Medulla oblongata (tissue), 1 donor: ENCODE measurements around the gene PDE3B.
"Not testable (repeated sequence)": the region's sequence is repeated elsewhere in the genome, so short reads cannot be mapped to it uniquely, and the experiment has no call there.

Source experiments
- DNase-seq: peaks from one replicate; pipeline ENCODE4 v3.0.0-alpha.2; 2015; ENCODE audit errors: extremely low spot score

PDE3B gene

DNA sequence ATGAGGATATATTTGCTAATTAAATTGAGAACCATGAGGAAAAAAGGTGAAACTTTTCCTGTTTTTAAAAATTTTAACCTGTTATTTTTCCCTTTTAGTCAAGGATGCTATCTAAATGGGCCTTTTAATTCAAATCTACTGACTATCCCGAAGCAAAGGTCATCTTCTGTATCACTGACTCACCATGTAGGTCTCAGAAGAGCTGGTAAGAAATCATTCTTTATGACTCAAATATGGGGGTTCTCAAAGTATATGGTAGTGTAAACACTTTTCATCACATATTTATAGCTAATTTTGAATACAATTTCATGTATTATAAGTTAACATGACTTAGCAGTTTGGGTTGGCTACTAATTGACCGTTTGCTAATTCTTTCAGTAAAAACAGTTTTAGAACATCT lies 160.2 kb downstream of the PDE3B start:
- no peak for DNase-seq

- no peak for DNase-seq
These were observed 165.9 kb downstream of the PDE3B start for GRCh38 chr11:14809466-14809865.

DNA sequence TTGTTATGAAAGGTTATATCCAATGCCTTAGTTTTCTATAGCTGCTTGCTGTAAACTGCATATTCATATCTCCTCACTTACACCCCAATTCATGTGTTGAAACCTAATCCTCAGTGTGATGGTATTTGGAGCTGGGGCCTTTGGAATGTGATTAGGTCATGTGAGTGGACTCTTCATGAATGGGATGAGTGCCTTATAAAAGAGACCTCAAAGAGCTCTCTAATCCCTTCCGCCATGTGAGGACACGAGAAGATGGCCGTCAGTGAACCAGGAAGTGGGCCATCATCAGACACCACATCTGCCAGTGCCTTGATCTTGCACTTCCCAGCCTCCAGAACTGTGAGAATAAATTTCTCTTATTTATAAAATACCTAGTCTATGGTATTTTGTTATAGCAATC lies 169.2 kb downstream of the PDE3B start:
- no peak for DNase-seq

DNA sequence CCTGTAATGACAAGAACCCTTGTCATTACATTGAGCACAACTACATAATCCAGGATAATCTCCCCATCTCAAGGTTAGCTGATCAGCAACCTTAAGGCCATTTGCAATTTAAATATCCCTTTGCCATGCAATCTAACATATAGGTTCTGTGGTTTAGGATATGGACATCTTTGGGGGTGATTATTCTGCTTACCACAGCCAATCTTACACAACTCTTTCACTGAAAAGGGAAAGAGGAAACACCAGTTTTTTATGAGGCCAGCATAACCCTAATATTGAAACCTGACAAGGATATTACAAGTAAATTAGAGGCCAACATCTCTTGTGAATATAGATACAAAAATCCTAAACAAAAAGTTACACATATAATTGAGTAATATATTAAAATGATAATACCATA lies 169.9 kb downstream of the PDE3B start:
- no peak for DNase-seq

DNA sequence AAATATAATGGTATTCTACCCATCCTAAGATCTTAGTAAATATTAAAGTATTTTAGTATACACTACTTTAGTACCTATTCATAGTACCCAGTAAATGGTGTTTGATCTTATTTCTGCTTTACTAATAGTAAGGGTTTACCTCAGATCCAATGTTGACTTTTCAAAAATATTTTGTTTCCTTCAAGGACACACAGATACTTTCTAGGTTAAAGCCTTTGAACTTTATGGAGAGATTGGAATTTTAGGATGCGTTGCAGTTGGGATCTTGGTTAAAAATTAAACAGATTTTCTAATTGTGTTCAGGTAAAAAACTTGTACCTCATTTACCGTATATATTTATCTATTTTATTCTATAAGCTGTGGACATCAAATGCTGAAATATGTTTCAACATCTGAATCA lies 175.2 kb downstream of the PDE3B start:
- no peak for DNase-seq

- no peak for DNase-seq
These were observed 176.0 kb downstream of the PDE3B start for GRCh38 chr11:14819596-14819995.

GRCh38 chr11:14821031-14821430 lies 177.4 kb downstream of the PDE3B start:
- DNase-seq = no peak

GRCh38 chr11:14826600-14826999 lies 183.0 kb downstream of the PDE3B start:
- no peak for DNase-seq

DNA sequence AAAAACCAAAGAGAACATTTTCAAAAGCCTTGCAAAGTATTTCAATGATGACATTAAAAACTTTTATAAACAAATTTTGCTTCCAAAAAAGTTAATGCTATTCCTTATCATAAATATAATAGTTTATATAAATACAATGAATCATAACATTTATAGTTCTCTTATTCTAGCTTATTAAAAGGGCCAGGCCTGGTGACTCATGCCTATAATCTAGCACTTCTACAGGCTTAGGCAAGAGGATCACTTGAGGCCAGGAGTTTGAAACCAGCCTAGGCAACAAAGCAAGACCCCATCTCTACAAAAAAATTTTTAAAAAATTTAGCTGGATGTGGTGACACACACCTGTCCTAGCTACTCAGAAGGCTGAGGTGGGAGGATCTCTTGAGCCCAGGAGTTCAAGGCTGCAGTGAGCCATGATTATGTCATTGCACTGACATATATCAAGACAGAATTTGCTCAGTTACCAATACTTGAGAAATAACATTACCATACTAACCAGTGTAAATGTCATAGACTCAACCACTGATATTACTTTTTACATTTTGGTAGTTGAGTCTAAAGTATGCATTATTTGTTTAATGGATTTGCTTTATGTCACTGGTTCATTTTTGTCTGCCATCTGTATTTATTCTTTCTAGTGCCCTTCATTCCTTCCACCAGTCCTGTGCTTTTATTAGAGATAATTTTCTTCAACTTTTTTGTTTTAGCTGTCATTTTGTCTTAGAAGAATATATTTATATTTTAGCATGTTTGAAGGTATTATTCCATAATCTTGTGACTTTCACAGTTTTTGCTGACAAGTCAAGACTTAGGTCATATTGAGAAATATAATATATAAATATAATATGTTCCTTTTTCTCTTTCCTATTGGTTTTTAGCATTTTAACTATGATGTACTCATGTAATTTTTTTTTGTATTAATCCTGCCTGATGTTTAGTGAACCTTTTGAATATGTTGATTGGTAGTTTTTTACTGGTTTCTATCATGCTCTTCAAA lies 192.2 kb downstream of the PDE3B start:
- no peak for DNase-seq

GRCh38 chr11:14842002-14842401 lies 198.4 kb downstream of the PDE3B start:
- no peak for DNase-seq

DNA sequence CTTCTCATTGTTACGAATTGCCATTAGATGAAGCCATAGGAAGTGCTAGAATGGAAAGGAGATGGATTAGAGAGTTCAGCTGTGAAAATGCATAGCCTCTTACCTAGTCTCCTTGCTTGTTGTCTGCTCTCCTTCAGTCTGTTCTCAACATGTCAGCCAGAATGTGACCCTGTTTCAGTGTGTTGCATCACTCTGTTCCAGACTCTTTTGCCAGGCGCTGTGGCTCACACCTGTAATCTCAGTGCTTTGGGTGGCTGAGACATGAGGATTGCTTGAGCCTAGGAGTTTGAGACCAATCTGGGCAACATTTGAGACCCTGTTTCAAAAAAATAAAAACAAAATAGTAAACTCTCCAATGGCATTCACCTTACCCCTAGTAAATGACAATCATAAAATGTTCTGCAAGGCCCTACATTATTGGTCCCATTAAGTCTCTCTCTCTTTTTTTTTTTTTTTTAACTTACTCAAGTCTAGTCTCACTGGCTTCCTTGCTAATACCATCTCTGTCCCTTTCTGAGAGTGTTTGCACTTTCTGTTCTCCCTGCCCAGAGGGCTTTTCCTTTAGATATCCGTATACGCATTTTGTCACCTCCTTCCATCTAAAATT lies 209.1 kb downstream of the PDE3B start:
- no peak for DNase-seq

GRCh38 chr11:14854057-14854456 lies 210.5 kb downstream of the PDE3B start:
- DNase-seq = no peak

DNA sequence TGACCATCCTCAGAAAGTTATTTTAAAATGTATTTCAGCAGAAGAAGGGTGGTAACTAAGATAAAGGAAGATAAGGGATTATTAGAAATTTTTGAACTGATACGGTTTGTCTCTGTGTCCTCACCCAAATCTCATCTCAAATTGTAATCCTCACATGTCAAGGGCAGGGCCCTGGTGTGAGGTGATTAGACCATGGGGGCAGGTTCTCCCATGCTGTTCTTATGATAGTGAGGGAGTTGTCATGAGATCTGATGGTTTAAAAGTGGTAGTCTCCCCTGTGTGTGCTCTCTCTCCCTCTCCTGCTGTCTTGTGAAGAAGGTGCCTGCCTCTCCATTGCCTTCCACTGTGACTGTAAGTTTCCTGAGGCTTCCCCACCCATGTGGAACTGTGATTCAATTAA lies 212.3 kb downstream of the PDE3B start:
- no peak for DNase-seq

DNA sequence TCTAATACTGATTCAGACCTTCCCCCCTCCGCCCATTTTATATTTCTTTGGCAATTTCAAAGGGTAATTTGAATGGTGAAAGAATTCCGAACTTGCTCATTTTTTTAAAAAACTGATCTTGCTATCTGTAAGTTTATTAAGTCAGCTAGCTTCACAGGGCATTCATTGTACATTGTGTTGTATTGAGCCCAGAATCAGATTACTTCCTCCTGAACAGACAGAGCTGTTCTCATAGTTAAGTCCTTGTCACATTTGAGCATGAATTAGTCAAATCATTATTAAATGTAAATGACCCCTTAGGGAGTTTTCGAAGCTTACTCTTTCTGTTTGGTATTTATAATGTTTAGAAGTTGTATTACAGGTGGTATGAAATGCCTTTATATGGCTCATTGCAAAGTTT lies 214.0 kb downstream of the PDE3B start:
- DNase-seq = no peak

- DNase-seq = no peak
These were observed 214.8 kb downstream of the PDE3B start for GRCh38 chr11:14858404-14858803.

DNA sequence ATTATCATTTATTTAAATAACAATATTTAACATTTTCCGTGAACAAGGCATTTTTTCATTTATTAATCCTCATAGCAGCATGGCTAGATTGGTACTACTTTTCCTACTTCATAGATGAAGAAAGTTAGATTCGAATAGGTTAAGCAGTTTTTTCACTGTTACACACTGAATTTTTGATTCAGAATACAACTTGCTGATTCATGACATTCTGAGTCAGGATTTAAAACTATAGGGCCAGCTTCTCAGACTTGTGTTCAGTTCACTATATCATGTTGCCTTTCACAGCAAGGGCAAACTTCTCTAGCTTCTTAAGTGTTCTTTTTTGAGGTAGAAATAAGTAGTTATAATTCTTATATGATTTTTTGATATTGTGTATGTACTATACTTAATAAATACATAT lies 216.9 kb downstream of the PDE3B start:
- DNase-seq = no peak

- DNase-seq = no peak
These were observed 218.1 kb downstream of the PDE3B start for GRCh38 chr11:14861680-14862079.

GRCh38 chr11:14863775-14864174 lies 220.2 kb downstream of the PDE3B start:
- not testable (repeated sequence) for DNase-seq

DNA sequence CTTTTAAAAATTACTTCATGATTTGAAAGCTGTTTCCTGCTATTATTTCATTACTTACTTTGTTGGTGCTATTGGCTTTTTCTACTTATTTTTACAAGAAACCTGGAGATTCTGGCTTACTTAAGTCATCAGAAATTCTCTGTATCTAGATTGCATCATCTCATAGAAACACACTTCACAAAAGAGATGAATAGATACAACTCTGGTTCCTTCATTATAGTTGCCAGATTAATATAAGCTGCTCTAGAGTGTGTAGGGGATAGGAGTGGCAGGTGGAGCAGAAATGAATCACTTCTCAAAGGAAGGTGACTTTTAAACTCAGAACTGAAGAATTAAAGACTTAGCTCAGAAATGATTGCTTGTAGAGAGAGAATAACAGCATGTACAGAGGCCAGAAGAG lies 228.4 kb downstream of the PDE3B start:
- no peak for DNase-seq

- peak; percentile 16 for DNase-seq
These were observed 230.0 kb downstream of the PDE3B start for GRCh38 chr11:14873632-14874031.

GRCh38 chr11:14875163-14875562 lies 231.6 kb downstream of the PDE3B start:
- no peak for DNase-seq

GRCh38 chr11:14881576-14882193 lies 238.1 kb downstream of the PDE3B start:
- DNase-seq = no peak

- DNase-seq = no peak
These were observed 238.6 kb downstream of the PDE3B start for GRCh38 chr11:14882196-14882595.
